ENCODE results near the gene NAXE. TPM values are rescaled to one million over a fixed set of nuclear protein-coding genes. Genes with fewer than 3 reads are reported as not detected.
"Not testable (repeated sequence)": the region's sequence is repeated elsewhere in the genome, so short reads cannot be mapped to it uniquely, and the experiment has no call there.

NAXE gene
- polyA plus RNA-seq (2013, experiment 1 of 2; ENCODE audit: insufficient read length): 63.9 TPM
- polyA plus RNA-seq (2013, experiment 2 of 2; ENCODE audit: insufficient read length): 65.3 TPM

- DNase-seq: peak; percentile 69
Measured at GRCh38 chr1:156591432-156592157, at the start of gene NAXE. NAXE (plus strand) TSS chr1:156591776; CDS start chr1:156591805, 29 bp downstream.

DNA sequence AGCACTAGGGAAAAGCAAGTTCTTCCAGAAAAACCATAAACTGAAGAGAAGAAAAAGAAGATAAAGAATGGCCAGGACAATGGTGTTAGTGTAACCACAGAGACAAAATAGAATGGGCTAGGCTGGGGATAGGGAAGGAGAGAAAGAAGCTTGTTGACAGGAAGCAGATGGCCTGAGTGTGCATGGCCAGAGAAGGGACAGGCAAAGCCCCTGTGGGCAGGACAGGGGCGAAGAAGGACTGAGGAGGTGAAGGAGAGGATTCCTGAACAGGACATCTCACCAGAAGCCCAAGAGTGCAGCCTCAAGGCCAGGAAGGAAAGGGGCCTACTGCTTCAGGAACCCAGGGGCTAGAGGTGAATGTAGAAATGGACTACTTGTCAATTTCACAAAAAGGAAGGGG is 48.5 kb upstream of the NAXE start:
- no peak for DNase-seq

GRCh38 chr1:156544592-156545102 is 46.9 kb upstream of the NAXE start:
- no peak for DNase-seq

DNA sequence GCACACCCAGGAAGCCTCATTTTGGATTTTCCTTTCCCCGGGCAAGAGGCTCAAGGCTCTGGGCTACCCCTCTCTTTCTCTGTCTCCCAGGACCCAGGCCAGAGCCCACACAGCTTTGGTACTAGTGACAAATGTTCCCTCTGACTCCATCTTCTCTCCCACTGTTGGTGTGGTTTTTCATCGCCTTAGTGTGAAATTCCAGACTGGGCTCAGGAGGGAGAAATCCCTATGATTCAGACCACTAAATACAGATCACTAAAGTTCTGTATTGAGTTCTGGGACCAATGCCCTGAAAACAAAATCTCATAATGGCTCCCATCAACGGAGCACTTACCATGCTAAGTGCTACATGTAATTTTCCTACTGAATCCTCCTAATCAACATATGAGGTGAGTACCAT is 45.3 kb upstream of the NAXE start:
- DNase-seq: no peak

GRCh38 chr1:156547434-156547833 is 44.1 kb upstream of the NAXE start:
- DNase-seq: no peak

DNA sequence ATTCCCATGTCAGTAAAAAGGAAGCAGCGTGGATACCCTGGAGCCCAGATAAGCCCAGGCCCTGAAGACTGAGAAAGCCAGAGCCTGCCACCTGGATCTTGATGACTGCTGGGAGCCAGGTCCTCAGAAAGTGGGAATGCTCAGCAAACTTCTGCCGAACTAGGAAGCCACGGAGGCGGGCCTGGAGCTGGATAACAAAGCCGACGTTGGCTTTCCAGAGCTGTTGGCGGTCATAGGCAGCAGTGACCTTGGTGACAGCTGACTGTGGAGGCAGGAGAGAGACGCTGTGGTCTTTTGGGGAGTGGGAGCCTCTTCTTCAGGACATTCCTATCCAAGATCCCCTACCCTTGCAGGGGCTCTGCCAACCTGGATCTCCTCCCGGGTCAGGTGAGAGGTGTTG is 43.6 kb upstream of the NAXE start:
- DNase-seq: no peak

- DNase-seq: no peak
Measured at GRCh38 chr1:156549390-156549789, 42.2 kb upstream of the NAXE start.

DNA sequence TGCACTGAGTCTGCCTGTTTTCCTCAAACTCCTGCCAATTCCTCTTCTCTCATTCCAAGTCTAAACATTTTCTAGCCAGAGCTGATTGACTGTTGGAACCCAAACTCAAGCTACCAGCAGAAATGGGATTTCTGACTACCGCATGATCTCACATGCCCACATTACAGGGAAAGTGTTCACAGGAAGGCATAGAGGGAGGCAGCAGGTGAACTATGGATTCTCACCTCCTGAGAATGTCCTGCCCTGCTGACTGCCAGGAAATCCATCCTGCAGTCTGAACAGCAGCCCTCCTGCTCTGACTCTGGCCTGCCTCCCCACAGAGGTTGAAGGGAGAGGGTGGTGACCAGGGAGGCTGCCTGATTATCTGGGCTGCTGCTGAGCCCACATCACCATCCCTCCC is 41.7 kb upstream of the NAXE start:
- no peak for DNase-seq

DNA sequence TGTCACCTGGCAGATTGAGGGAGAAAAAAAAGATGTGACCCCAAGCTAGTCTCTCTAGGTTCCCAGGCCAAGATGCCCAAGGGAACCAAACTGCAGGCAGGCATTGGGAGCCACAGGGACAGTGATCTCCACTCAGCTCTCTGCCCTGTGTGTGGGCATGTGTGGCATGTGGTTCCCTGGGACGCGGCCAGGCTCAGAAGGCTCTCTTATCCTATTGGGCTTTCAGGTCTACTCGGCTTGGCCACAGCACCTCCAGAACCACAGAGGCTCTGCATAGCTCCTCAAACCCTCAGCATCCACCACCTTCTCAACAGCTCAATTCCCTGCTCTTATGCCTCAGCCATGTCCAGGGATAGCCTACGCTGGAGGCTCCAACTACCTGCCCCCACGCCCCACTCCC is 41.2 kb upstream of the NAXE start:
- no peak for DNase-seq

- no peak for DNase-seq
Measured at GRCh38 chr1:156551066-156551643, 40.4 kb upstream of the NAXE start.

DNA sequence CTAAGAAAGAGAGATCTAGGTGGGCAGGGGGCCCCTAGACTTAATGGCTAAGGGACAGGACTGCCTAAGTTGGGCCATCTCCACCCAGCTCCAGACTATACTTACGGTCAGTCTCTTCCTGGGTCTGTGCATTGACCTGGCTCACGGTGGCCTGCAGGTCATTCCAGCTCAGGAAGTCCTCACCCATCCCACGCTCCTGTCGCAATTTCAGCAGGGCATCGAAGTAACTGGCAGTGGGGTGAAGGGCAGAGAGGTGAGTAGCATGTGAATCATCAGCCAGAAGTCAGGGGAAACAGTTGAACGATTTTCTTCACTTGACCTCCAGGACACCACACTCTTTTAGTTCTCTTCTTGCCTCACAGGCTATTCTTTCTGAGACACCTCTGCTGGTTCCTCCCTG is 39.7 kb upstream of the NAXE start:
- DNase-seq: no peak

GRCh38 chr1:156552518-156552917 is 39.1 kb upstream of the NAXE start:
- DNase-seq: no peak

DNA sequence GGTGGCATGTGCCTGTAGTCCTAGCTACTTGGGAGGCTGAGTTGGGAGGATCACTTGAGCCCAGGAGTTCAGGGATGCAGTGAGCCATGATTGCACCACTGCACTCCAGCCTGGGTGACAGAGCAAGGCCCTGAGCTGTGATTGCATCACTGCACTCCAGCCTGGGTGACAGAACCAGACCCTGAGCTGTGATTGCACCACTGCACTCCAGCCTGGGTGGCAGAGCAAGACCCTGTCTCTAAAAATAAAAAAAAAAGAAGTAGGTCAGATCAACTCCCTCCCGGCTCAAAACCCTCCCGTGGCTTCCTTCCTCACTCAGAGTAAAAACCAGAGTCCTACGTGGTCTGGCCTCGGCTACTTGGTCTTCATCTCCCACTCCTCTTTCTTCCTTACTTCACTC is 38.6 kb upstream of the NAXE start:
- not testable (repeated sequence) for DNase-seq

DNA sequence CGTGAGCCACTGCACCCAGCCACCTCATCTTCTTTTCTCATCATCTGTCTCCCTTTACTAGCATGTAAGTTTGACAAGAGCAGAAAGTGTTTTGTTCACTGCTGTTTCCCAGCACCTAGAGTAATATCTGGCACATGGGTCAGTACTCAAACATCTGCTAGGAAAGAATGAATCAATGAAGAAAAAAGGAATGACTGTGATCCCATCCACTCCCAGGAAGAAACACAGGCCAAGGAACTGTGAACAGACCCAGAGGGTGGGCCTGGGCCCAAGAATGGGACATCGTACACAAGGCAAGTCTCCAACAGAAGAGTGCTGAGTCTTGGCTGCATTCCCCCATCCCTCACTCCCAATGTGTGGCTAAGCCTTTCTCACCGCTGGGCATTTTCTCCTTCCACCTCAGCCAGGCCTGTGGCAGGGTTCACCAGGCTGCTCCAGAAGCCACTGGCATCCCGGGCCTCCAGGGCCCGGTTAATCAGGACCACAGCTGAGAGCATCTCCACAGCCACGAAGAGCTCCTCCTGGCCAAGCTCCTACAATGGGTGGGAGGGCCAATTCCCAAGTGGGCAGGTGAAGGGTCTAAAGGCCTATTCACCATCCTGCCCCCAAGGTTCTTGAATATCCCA is 37.6 kb upstream of the NAXE start:
- no peak for DNase-seq

DNA sequence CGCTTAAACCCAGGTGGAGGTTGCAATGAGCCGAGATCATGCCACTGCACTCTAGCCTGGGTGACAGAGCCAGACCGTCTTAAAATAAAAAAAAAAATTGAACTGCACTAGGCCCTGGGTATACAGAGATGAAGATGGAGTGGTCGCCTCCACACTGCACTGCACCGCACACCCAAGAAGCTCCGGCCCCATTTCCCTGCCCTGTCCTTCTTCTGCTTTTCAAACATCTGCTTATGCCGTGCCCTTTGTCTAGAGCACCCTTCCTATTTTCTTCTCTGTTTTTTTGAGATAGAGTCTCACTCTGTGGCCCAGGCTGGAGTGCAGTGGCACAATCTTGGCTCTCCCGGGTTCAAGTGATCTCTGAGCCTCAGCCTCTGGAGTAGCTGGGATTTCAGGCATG is 36.6 kb upstream of the NAXE start:
- no peak for DNase-seq

- no peak for DNase-seq
Measured at GRCh38 chr1:156555715-156556114, 35.9 kb upstream of the NAXE start.

- no peak for DNase-seq
Measured at GRCh38 chr1:156556354-156556753, 35.2 kb upstream of the NAXE start.

DNA sequence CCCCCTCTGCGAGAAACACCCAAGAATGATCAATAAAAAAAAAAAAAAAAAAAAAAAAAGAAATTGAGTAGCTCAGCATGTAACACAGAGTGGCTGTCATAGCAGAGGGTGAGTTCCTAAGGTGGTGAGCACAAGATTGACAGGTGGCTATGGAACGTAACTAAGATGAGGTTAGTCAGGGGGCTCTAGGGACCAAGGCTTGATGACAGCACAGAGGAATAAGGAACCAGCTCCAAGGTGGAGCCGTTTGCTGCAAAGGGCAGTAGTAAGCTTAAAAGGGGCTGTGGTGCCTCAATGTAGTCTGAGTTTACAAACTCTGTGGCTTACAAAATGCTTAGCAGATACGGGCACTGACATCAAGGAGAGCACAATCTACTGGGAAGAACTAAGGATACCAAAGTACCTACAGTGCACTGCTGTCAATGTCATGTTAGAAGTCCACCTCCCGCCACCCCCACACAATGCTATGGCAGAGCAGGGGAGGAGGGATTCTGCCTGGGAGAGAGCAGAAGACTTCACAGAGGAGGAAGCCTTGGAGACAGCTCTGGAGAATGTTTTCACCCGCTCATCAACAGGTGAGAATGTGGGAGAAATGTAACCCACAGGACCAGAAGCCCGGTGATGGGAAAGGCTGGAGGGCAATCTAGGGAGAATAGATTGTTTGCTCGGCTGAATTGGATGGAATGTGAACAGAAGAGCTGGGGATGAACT is 32.3 kb upstream of the NAXE start:
- no peak for DNase-seq

DNA sequence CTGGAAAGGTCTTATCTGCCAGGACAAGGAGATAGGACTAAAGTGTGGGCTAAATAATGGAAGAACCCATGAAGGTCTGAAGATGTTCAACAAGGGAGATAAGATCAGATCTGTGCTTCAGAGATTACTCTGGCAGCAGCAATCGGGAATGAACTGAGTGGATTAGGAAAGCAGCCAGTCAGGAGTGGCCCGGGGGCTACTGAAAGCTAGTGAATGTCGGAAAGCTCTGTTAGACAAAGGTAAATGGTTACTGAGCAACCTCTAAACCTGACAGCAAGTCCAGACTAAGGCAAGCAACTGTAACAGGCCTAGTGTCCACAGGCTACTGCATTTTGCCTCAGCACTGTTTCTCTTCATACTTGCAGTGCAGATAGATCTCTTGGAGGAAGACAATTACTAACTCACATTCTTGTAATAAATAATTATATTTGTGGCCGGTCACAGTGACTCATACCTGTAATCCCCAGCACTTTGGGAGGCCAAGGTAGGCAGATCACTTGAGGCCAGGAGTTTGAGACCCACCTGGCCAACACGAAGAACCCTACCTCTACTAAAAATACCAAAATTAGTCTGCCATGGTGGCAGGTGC is 31.7 kb upstream of the NAXE start:
- no peak for DNase-seq

- no peak for DNase-seq
Measured at GRCh38 chr1:156560585-156561163, 30.9 kb upstream of the NAXE start.

DNA sequence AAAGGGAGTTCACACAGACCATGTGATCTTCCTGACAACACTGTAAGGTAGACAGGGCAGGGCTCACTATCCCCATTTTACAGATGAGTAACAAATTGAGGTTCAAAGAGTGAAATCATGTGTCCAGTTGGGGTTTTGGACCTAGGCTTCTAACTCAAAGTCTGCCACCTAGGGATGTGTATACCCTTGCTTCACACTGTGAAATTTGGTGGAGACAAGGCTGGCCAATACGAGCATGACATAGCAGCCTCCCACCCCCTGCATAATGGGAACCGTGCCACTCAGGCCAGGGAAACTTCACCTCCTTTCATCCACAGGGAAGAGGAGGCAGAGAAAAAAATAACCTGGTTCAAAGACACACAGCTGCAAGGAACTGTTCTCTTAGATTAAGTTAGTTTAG is 26.1 kb upstream of the NAXE start:
- DNase-seq: no peak

GRCh38 chr1:156566436-156566835 is 25.1 kb upstream of the NAXE start:
- no peak for DNase-seq

All from fibroblast of skin of abdomen (primary cell).